Measurements from ENCODE around the gene SPOCK3.

Gene SPOCK3

DNA sequence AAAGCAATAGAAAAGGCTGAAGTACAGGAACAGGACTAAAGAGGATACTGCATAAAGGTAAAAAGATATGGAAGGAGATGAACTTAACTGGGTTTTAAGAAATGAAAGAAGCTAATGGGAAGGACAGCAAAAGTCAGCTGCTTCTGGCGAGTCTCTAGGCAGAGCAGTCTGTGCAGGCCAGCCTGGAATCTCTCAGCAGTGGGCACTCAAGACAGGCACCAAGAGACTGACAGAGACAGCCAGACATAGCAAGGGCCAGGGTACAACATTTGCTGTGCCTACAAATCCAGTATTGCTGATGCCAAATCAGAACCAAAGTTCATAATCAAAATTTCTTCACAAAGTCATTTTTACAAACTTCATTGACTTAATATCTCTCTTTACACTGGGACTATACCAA is 62.4 kb downstream of the SPOCK3 start:
- no peak for DNase-seq

DNA sequence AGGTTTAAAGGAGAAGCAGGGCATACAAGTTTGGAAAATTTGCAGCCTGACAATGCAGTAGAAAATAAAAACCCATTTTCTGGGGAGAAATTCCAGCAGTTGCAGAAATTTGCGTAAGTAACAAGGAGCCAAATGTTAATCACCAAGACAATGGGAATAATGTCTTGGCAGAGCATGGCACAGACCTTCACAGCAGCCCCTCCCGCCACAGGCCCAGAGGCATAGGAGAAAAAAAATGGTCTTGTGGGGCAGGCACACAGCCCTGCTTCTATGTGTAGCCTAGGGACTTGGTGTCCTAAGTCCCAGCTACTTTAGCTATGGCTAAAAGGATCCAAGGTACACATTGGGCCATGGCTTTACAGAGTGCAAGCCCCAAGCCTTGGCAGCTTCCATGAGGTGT is 65.7 kb downstream of the SPOCK3 start:
- no peak for DNase-seq

DNA sequence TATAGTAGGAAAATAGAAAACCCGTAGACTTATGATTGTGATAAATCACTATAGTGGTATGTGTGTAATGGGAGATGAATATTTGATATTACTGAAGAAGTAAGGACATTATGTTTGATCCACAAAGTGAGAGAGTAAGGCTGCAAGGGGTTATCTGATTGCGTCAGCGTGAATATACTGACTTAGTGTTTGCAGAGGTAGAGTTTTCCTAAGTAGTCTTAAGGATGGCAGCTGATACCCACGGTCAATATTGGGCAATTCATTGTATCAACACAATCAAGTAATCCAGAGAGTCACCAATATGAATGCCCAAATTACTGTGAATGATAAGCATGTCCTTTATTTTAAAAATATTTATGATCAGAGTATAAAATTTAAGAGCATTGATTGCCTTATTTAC is 83.7 kb downstream of the SPOCK3 start:
- DNase-seq = no peak

DNA sequence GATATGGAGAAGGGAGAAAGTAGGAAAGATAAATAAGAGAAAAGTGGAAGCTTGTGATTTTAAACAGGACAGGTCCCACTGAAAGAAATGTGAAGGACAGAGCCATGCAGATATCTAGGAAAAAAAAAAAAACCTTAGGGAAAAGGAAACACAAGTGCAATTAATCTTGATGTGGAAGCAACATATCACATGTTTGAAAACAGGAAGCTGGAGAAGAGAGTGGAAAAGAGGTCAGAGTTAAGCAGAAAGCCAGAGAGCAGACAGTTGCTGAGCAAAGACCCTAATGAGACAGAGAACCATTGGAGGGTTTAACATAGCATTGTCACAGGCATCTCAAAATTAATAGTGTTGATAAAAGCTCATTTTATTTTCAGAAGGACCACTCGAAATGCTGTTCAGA is 89.7 kb downstream of the SPOCK3 start:
- DNase-seq = no peak

DNA sequence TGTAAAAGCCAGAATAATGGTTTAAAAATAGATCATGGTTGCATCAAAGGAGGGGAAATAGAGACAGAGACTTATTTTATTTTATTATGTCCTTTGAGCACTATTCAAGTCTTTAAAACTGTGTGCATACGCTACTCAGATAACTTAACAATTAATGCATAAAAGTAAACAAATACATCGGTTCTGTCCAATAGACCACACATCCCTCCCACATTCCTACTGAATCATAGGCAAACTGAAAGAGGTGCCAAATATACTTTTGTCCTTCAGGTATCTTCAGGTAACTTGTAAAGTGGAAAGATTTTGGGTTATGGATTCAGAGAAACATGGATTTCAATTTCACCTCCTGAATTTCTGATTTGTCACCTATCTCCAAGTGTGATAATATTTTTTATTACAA is 91.3 kb downstream of the SPOCK3 start:
- no peak for DNase-seq

DNA sequence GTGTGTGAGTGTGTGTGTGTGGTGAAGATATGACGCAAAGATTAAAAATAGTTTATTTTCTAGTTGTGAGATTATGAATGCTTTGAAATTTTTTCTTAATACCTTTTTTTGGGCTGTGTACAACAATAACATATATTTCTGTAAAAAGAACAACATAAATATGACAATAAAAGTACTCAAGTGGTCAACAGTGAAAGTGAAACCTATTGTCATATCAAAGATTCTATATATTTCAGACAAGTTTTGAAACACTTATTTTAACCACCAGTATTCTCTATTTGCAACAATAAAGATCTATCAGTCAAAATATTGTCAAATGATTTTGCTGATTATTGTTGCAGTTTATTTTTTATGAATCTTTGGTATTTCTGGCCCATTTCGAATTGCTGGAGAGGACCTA is 98.0 kb downstream of the SPOCK3 start:
- no peak for DNase-seq

DNA sequence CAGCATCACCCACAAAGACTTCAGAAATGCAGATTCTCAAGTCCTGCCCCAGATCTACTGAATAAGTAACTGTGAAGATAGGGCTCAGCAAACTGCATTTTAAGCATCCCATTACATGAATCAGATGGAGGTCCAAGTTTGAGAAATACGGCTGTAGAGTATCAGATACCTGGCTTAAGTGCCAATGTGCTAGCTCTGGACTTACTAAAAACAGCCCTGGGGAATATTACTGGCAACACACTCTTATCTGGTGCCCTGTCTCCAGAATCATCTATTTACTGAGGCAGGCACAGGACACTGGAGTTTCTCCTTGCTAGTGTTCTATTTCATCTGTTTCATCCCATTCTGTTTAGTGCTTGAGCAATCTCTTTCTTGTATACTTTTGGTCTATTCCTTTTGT is 105.1 kb downstream of the SPOCK3 start:
- DNase-seq = no peak

DNA sequence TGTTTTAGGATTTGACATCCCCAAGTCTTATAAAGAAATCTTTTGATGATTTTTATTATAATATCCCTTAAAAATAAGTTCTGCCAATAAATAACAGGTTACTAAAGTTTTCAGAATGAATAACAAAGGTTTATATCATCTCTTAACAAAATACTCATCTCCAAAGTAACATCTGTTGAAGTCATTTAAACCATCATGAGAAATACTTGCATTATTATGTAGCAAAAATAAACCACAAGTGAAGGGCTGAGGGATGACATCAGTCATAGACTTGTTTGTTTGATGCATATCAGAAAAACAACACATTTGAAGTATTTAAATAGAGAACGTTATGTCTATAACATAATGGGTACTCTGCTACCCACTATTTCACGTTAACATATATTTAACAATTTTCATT is 114.9 kb downstream of the SPOCK3 start:
- no peak for DNase-seq

DNA sequence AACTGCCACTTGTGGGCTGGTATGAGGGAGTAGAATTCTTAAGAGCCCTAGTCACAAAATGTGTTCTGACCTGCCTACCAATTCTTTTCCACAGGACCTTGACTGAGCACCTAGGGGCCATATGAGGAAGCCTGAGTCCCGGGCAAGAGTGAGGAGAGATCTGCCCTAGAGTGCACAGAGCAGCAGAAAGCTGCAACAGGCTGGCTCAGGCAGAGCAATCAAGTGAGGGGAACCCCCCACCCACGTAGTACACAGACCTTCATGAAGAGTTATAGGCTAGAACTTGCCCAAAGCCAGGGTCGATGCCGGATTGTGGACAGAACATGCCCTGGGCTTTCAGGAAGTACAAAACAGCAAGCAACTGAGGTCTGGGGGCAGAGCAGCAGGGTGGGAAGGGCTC is 117.0 kb downstream of the SPOCK3 start:
- DNase-seq = no peak

DNA sequence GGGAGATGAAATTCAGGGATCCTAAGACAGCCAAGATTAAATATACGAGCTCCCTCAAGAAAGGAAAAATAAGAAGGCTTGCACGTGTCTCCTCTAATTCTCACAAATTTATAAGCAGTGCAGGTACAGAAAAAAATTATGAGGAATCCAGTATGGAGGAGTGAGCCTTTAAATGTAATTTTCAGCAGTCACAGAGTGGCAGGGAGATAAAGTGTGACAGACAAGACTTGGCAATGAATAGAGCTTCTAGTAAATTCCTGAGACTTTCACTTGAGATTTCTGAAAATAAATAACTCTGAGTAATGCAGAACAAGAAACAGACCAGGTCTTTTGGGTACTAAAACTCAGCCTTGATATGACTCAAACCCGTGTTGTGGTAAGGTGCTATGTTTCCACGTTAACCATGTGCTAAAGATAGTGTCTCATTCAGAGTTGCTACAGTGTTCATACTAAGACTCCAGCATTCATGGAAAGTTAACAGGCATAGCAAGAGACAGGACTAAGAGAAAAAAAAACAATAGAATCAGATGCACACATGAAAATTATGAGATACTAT is 119.8 kb downstream of the SPOCK3 start:
- no peak for DNase-seq

DNA sequence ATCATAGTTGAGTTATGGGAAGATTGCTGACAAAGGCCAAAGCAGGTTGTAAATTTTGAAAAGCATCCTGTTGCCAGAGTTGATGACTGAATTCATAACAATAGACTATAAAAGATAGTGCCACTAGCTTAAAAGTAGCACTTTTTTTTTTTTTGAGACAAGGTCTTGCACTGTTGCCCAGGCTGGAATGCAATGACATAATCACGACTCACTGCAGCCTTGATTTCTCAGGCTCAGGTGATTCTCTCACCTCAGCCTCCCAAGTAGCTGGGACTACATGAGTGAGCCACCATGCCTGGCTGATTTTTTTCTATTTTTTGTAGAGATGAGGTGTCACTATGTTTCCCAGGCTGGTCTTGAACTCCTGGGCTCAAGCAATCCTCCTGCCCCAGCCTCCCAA is 122.7 kb downstream of the SPOCK3 start:
- DNase-seq = no peak

DNA sequence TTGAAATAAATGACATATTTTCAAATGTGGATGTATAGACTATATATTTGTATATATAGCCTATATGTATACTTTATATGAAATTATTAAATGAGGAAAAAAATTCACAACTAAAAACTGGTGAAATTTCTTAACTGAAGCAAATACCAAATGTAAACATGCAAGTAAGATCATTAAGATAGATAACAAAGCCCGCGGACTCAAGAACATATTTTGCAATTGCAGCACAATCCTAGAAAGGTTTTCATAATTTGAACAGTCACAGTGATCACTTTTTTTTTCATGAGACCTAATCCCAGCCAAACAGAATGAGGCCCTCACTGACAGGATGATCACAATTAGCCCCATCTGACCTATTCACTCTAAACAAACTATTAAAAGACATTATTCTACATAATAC is 123.2 kb downstream of the SPOCK3 start:
- no peak for DNase-seq

DNA sequence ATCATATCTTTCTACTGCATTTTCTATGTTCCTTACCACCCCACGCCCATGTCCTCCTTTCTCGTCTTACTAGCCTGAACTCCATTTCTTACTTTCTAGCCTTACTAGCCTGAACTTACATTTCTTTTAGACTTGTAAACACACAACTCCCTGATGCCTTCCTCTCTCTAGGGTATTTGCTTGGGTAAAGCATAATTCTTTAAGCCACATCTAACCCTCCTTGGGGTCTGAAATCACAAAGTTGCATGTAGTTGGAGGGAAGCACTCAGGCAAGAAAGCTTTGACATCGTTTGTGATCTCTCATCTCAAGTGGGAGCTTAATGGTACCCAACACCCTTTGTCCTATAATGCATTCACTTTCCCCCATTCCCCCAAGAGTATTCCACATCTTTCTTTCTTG is 124.4 kb downstream of the SPOCK3 start:
- no peak for DNase-seq

DNA sequence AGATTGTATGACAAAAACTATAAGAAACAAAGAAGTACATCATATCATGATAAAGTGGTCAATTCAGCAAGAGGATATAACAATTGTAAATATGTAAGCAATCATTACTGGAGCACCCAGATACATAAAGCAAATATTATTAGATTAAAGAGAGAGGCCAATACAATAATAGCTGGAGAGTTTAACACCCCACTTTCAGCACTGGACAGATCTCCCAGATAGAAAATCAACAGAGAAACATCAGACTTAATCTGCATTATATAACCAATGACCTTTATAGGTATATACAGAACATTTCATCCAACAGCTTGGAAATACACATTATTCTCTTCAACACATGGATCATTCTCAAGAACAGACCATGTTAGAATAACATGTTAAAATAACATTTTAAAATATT is 128.4 kb downstream of the SPOCK3 start:
- DNase-seq = no peak

DNA sequence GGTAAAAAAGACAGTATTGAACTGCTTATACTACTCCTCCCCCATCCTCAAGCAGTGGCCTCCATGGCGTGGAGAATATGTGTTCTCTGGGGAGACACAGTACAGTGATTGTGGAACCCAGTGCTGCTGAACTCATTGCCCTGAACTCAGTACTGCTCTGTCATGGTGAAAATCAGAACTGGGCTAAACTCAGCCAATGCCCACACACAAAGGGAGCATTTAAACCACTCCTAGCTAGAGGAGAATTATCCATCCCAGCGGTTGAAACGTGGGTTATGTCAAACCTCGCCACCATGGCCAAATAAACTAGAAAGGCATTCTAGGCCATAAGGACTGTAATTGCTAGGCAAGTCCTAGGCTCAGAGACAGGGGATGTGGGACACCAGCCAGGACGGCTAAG is 131.8 kb downstream of the SPOCK3 start:
- no peak for DNase-seq

DNA sequence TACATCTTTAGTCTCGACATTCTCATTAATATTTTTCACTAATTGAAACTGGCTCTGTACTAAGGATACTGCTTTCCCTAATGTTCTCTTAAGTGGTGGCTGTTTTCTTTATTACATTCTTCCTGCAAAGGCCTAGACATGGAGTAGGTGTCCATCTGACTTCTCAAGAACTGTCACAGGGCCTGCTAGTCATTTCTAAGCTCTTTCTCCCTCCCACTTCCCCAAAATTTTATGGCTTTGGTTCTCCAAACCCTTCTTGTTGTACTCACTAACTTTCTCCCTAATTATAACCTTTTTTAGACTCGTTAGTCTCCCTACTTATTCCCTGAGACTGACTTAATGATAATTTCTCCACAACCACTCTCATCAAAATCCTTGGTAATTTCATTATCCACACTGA is 133.3 kb downstream of the SPOCK3 start:
- DNase-seq = no peak

DNA sequence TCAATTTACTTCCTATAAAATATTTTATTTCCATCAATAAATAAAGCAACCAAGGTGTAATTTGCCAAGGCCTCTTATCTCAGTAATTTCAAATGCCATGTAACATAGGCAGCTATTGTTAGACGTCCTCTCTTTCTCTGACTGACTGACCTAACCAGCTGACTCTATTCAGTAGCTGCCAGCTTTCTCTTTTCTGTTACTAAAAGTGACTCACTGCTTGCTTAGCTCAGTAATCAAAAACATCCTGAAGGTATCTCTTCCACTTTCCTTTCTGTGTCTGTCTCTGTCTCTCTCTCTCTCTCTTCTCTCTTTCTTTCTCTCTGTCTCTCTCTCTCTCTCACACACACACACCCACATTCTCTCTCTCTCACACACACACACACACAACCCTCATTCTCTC is 134.2 kb downstream of the SPOCK3 start:
- no peak for DNase-seq

DNA sequence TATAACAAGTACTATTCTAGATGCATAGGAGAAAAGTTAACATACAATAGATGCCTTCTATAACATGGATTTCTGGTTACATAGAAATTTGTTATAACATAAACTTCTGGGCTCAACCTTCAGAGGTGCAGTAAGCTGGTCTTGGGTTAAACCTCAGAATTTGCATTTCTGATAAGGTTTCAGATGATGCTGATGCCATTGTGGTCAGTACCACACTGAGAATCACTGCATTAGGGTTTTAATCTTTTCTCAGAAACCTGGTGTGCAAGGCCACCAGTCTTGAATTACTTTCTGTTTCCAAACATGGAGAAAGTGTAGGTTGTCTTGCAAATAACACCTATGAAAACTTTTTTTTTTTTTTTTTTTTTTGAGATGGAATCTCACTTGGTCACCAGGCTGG is 146.2 kb downstream of the SPOCK3 start:
- no peak for DNase-seq

DNA sequence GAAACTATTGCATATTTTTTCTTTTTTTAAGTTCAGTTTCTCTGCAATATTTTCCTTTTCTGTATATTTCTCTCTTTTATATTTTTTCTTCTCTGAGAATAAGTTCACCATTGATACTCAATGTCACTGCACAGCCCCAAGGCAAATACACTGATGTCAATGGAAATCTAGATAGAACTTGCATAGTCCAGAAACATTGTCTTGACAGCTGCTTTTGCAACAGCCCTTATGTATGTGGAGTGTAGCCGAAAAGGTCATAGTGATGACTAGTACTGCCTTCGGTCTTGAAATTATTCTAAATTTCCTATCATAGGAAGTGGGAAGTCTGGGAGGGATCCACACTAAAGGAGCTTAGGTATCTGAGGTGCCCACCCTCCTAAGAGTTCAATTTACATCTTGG is 150.0 kb downstream of the SPOCK3 start:
- DNase-seq = no peak

DNA sequence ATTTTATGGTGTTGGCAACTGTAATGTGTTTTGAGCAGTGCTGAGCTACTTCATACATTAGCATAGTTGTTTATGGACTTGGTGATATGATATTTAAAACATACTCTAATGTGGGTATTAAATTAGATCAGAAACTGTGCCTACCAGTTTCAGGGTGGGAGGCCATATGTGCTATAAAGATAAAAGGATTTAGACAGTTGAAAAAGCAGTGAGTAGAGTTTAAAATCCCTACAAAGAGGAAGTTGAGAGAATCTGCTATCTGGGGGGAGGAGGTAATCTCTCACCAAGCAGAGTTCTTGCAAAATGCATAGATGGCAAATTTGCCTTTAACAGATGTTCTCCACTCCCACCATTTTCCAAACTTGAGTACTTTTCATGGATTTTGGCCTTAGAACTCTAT is 154.5 kb downstream of the SPOCK3 start:
- no peak for DNase-seq

DNA sequence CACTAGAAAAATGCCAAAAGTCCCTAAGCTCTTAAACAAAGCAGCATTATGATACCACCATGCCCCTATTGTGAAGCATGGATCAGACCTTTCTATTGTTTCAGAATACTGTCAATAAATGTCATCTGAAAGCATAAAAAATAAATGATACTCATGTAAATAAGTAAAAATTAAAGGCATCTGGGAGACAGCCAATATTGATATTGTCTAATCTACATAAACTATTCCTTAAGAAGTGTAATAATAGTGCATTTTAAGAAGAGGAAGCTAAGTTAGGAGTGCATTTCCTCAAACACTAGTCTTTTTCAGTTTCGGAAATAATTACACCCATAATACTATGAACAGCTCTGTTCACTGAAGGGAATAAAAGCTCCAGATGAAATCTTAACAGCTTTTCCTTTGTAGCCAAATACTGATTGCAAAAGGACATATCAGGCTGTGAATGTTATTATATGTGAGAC is 181.6 kb downstream of the SPOCK3 start:
- no peak for DNase-seq

DNA sequence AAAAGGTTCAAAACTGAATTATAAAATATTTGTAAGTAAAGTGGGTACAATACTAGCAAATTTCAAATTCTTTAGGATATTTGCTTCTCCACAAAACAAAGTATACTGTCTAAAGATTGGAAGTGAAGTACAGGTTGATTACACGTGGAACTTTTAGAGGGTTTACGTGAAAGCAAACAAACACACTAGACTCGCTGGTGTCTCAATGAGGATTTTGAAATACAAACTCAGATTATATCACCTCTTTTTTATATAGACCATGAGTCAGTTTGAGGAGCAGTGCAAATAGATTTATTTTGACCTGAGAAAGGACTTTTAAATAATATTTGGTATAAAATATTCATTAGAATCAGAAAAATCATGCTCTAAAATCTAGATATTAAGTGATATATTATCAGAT is 185.0 kb downstream of the SPOCK3 start:
- no peak for DNase-seq

DNA sequence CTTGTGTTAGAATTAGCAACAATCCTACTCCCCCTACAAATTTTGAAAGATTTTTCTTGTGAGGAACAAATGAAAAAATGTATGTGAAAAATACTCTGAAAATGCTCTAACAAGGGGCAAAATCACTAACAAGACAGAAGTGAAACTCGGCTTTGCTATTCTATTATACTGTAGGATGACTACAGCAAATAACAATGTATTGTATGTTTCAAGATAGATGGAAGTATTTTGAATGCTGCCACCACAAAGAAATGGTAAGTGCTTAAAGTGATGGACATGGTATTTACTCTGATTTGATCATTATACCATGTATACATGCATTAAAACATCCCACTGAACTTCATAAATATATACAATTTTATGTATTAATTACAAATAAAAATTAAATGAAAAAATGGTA is 192.8 kb downstream of the SPOCK3 start:
- DNase-seq = no peak

DNA sequence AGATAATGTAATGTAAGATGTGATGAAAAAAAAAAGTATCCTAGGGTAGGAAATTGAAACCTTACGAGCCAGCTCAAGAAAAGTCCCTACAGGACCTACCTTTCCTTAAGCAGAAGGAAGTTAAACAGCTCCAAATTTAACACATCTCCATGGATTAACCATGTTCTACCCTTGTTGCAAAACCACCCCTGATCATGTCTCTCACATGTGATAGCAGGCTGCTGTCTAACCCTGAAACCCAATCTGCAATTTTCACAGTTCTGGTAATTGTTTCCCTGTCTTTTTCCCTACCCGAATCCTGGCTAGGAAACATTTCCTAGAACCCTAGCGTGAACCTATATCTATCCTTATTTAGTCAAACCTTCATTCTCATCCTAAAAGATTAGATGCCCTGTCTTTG is 198.9 kb downstream of the SPOCK3 start:
- DNase-seq = no peak

DNA sequence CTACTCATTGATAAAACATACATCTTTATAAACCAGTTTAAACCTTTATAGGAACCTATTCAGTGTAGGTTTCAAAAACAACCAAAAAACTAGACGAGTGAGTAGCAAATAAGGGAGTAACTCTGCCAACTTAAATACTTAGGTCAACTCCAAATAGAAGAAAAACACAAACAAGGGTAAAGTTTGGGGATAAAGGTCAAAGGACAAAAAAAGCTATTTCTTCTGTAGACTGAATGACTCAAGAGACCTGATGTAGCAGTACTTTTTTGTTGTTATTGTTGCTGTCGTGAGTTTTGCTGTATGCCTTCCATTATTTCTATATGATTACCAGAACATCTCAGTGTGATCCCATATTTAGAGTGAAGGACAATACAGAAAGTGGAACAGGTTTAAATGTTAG is 199.3 kb downstream of the SPOCK3 start:
- no peak for DNase-seq

DNA sequence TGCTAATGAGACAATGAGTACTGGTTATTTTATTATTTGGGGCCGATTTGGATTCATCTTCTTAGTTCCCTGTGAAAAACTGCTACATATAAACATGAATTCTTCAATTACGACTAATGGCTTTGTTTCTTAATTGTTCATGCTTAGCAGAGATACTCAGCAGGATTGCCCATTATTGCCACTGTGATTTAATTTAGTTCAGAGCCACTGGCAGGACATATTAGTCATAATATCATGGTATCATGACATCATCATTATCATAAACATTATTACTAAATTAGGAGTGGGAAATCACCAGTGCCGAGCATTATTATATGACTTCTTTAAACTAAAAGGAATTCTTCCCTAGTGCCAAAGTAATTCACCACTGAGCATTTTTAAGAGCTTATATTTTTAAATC is 201.4 kb downstream of the SPOCK3 start:
- DNase-seq = no peak

Data from activated CD8-positive, alpha-beta memory T cell treated with anti-CD3 and anti-CD28 coated beads for 24 hours (primary cell).